Ovary (tissue), 3 donors: Measurements from ENCODE around the gene CLIC4.

Experiments
- CTCF ChIP-seq, 3 donors: fragments of 450-650 bp in 2 of 3; fragments of 200-600 bp in 1 of 3; IDR thresholded peaks; one replicate each; pipeline versions ENCODE4 v1.5.1 to v1.8.0; 2016 to 2022; ENCODE audit warnings: antibody characterized with exemption in 3 of 3, mild to moderate bottlenecking in 1 of 3
- EP300 ChIP-seq: sonication (generic); formaldehyde crosslinking; IDR thresholded peaks from one replicate; pipeline ENCODE4 v1.6.1; 2017; ENCODE audit warnings: antibody characterized with exemption
- donor health status: DM: no; HTN: no; CAD: no.

- TF ChIP-seq CTCF (IDR thresholded peaks at IDR 0.05): no peak
- TF ChIP-seq EP300: no peak
Observed at GRCh38 chr1:24874611-24875234, 129.5 kb downstream of the CLIC4 start.
